Measurements from ENCODE around the gene MON2. TPM values are rescaled to one million over a fixed set of nuclear protein-coding genes. Genes with fewer than 3 reads are reported as not detected.
A peak's percentile ranks its signal among the peaks of the same experiment; 100 is the strongest.

Gene MON2
- total RNA-seq, 4 donors from 2014 or later: 54.3 to 212 (median 61.9) TPM

GRCh38 chr12:62642486-62642885 is 175.9 kb downstream of the MON2 start:
- TF ChIP-seq POLR2AphosphoS5 (IDR thresholded peaks at IDR 0.05) (no peak), POLR2A (IDR thresholded peaks at IDR 0.05) (no peak), EP300 (IDR thresholded peaks at IDR 0.05) (no peak)
- TF ChIP-seq, protein P1, sequence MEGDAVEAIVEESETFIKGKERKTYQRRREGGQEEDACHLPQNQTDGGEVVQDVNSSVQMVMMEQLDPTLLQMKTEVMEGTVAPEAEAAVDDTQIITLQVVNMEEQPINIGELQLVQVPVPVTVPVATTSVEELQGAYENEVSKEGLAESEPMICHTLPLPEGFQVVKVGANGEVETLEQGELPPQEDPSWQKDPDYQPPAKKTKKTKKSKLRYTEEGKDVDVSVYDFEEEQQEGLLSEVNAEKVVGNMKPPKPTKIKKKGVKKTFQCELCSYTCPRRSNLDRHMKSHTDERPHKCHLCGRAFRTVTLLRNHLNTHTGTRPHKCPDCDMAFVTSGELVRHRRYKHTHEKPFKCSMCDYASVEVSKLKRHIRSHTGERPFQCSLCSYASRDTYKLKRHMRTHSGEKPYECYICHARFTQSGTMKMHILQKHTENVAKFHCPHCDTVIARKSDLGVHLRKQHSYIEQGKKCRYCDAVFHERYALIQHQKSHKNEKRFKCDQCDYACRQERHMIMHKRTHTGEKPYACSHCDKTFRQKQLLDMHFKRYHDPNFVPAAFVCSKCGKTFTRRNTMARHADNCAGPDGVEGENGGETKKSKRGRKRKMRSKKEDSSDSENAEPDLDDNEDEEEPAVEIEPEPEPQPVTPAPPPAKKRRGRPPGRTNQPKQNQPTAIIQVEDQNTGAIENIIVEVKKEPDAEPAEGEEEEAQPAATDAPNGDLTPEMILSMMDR (IDR thresholded peaks at IDR 0.05): no peak
- no peaks in the 10 kb centered on the region for H3K4me1 ChIP-seq
- H3K27me3 ChIP-seq: no peaks in the 10 kb centered on the region
- no peaks in the 10 kb centered on the region for H3K9me3 ChIP-seq
- 100% methylated on average over 2 of the region's 2 CpGs for WGBS
- no peaks in the 10 kb centered on the region for H3K36me3 ChIP-seq
- H3K27ac ChIP-seq: no peak overlapping the region
- DNase-seq (ENCODE audit: low spot score in 2 of 2): no peak
- no peak overlapping the region for H3K4me3 ChIP-seq

GRCh38 chr12:62643486-62643885 is 176.9 kb downstream of the MON2 start:
- H3K36me3 ChIP-seq: no peaks in the 10 kb centered on the region
- H3K27ac ChIP-seq: no peak overlapping the region
- TF ChIP-seq EP300 (IDR thresholded peaks at IDR 0.05) (no peak), POLR2AphosphoS5 (IDR thresholded peaks at IDR 0.05) (no peak), POLR2A (IDR thresholded peaks at IDR 0.05) (no peak)
- TF ChIP-seq, protein P1 (IDR thresholded peaks at IDR 0.05): no peak
- 93% methylated on average over 2 of the region's 2 CpGs for WGBS
- H3K9me3 ChIP-seq: no peaks in the 10 kb centered on the region
- peaks cover 7% of the 10 kb centered on the region for H3K4me1 ChIP-seq
- no peak overlapping the region for H3K4me3 ChIP-seq
- H3K27me3 ChIP-seq: no peaks in the 10 kb centered on the region
- DNase-seq (ENCODE audit: low spot score in 2 of 2): no peak

- peaks cover 7% of the 10 kb centered on the region for H3K4me1 ChIP-seq
- no peak overlapping the region for H3K27ac ChIP-seq
- no peaks in the 10 kb centered on the region for H3K9me3 ChIP-seq
- no peaks in the 10 kb centered on the region for H3K27me3 ChIP-seq
- TF ChIP-seq POLR2AphosphoS5 (IDR thresholded peaks at IDR 0.05) (no peak), POLR2A (IDR thresholded peaks at IDR 0.05) (no peak), EP300 (IDR thresholded peaks at IDR 0.05) (no peak)
- TF ChIP-seq, protein P1 (IDR thresholded peaks at IDR 0.05): no peak
- 84% methylated on average over 8 of the region's 8 CpGs for WGBS
- H3K4me3 ChIP-seq: no peak overlapping the region
- no peak for DNase-seq (ENCODE audit: low spot score in 2 of 2)
- H3K36me3 ChIP-seq: no peaks in the 10 kb centered on the region
Measured at GRCh38 chr12:62646566-62646965, 179.9 kb downstream of the MON2 start.

DNA sequence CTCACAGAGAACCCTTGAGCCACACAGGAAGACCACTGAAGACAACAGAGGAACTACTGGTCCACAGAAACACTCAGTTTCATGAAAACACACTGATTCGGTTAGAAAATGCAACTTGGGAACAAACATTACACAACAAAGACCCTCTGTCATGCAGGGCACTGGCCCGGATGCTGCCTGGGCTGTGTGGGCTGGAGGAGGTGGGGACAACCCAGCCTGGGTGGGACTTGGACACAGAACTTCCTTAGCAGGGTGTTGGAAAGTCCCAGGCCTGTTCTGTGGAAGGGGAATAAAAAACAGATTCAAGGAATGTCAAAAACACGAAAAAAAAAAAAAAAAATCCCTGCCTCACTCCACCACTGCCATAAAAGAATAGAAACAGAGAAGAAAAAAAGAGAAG is 181.0 kb downstream of the MON2 start:
- Histone ChIP-seq H3K4me3 (no peak overlapping the region), H3K27me3 (no peaks in the 10 kb centered on the region), H3K27ac (peak overlapping the region; percentile 39), H3K9me3 (no peaks in the 10 kb centered on the region), H3K36me3 (no peaks in the 10 kb centered on the region), H3K4me1 (peaks cover 7% of the 10 kb centered on the region)
- TF ChIP-seq EP300 (IDR thresholded peaks at IDR 0.05) (no peak), POLR2A (IDR thresholded peaks at IDR 0.05) (no peak), POLR2AphosphoS5 (IDR thresholded peaks at IDR 0.05) (no peak)
- TF ChIP-seq, protein P1 (IDR thresholded peaks at IDR 0.05): no peak
- 30% methylated on average over 3 of the region's 3 CpGs for WGBS
- DNase-seq (ENCODE audit: low spot score in 2 of 2): peak in 1 of 2 donors; percentile 79

DNA sequence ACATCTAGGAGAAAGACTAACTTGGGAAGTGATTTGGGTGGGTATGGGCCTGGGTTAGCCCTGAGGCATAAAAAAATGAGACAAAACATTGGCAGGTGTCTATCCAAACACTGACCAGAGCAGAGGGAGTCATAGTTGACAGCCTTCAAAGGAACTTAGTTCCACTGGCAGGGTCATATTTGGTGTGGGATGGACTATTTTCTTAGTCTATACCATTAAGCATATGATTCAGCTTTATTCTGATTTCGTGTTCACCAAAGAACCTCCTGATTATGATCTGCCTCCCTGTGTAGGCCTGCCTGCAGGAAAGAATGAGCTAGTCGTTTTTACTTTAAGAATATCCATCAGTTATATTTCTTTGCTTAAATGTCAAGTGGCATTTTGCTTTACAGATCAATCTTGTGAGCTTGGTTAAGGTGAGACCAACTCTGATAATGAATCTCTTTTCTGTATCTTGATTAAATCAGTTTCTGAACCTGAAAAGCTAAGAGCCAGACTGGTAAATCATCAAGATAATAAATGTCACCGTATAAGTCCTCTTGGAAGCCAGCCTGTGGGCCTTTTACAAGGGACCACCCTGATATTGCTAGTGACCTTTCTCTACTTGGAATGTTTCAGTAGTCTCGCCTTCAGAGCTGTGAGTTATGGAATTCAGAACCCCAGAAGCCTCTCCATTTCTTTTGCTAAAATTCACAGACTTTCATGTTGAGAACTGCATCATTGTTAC is 182.9 kb downstream of the MON2 start:
- DNase-seq (ENCODE audit: low spot score in 2 of 2): no peak
- WGBS: 54% methylated on average over 4 of the region's 4 CpGs
- H3K27me3 ChIP-seq: no peaks in the 10 kb centered on the region
- H3K36me3 ChIP-seq: no peaks in the 10 kb centered on the region
- no peak overlapping the region for H3K4me3 ChIP-seq
- TF ChIP-seq, protein P1 (IDR thresholded peaks at IDR 0.05): no peak
- no peak for TF ChIP-seq EP300 (IDR thresholded peaks at IDR 0.05)
- TF ChIP-seq POLR2A (IDR thresholded peaks at IDR 0.05): no peak
- TF ChIP-seq POLR2AphosphoS5 (IDR thresholded peaks at IDR 0.05): no peak
- peaks cover 7% of the 10 kb centered on the region for H3K4me1 ChIP-seq
- no peak overlapping the region for H3K27ac ChIP-seq
- no peaks in the 10 kb centered on the region for H3K9me3 ChIP-seq

Other genes with a start within 250 kb of the MON2 start
- gene USP15, start 206.4 kb upstream of the MON2 start, total RNA-seq: 100 to 1,000 TPM in 1 of 4 donors, 10 to 100 TPM in 3; 59.1 to 141 (median 80.6) TPM